ENCODE data around the gene ENTPD1. TPM values are rescaled to one million over a fixed set of nuclear protein-coding genes. Genes with fewer than 3 reads are reported as not detected.
"Not testable (repeated sequence)": the region's sequence is repeated elsewhere in the genome, so short reads cannot be mapped to it uniquely, and the experiment has no call there.

Gene ENTPD1
- total RNA-seq, 1 donor from 2014 or later, result 33.5 TPM

GRCh38 chr10:95866467-95866842 lies 110.5 kb downstream of the ENTPD1 start:
- DNase-seq, result no peak

GRCh38 chr10:95867866-95868265 lies 111.9 kb downstream of the ENTPD1 start:
- no peak for DNase-seq

GRCh38 chr10:95872158-95872711 lies 116.3 kb downstream of the ENTPD1 start:
- DNase-seq, result no peak

GRCh38 chr10:95873139-95873538 lies 117.2 kb downstream of the ENTPD1 start:
- no peak for DNase-seq

- no peak for DNase-seq
These were observed 117.7 kb downstream of the ENTPD1 start for GRCh38 chr10:95873651-95874050.

- not testable (repeated sequence) for DNase-seq
These were observed 118.8 kb downstream of the ENTPD1 start for GRCh38 chr10:95874783-95875182.

- no peak for DNase-seq
These were observed 120.8 kb downstream of the ENTPD1 start for GRCh38 chr10:95876756-95877155.

GRCh38 chr10:95877881-95878280 lies 121.9 kb downstream of the ENTPD1 start:
- DNase-seq, result no peak

GRCh38 chr10:95880704-95881103 lies 124.7 kb downstream of the ENTPD1 start:
- no peak for DNase-seq

- no peak for DNase-seq
These were observed 125.4 kb downstream of the ENTPD1 start for GRCh38 chr10:95881316-95881715.

GRCh38 chr10:95889830-95890229 lies 133.9 kb downstream of the ENTPD1 start:
- no peak for DNase-seq

- no peak for DNase-seq
These were observed 140.3 kb downstream of the ENTPD1 start for GRCh38 chr10:95896071-95896850.

GRCh38 chr10:95905897-95906580 lies 150.1 kb downstream of the ENTPD1 start:
- DNase-seq, result not testable (repeated sequence)

GRCh38 chr10:95906677-95907455 lies 150.9 kb downstream of the ENTPD1 start:
- DNase-seq, result peak; percentile 70

GRCh38 chr10:95907456-95908253 lies 151.7 kb downstream of the ENTPD1 start, which contains the start of gene CC2D2B:
Gene CC2D2B (plus strand): TSS chr10:95907975. CDS start chr10:95911324, 3,349 bp downstream.
- peak; percentile 88 for DNase-seq

GRCh38 chr10:95908450-95908849 lies 152.5 kb downstream of the ENTPD1 start:
- DNase-seq, result no peak

- no peak for DNase-seq
These were observed 153.6 kb downstream of the ENTPD1 start for GRCh38 chr10:95909561-95909960.

- not testable (repeated sequence) for DNase-seq
These were observed 160.1 kb downstream of the ENTPD1 start for GRCh38 chr10:95916039-95916438.
